ENCODE data around the gene KDM4F. TPM values are rescaled to one million over a fixed set of nuclear protein-coding genes. Genes with fewer than 3 reads are reported as not detected.

Gene KDM4F
- total RNA-seq, 1 experiment from 2014 or later = not detected

- H3K4me1 Mint-ChIP-seq (ENCODE audit: insufficient read depth, unreplicated experiment) = peaks cover 15% of the 10 kb centered on the region
- no peaks in the 10 kb centered on the region for H3K27me3 Mint-ChIP-seq (ENCODE audit: insufficient read depth, unreplicated experiment)
- no TSS peak for BruUV-seq (replicated peaks)
- peak overlapping the region; percentile 95 for H3K27ac Mint-ChIP-seq (ENCODE audit: low read depth, unreplicated experiment)
- TF ChIP-seq CTCF (IDR thresholded peaks at IDR 0.05; ENCODE audit: unreplicated experiment) = peak; percentile 50
- intact Hi-C loops (cut with micrococcal nuclease) = loop anchor here (1.0 to 5.0 kb wide), 6 partner anchors 65 to 698 kb away; partner anchors contain the start of genes CWC15, KDM4D and SESN3
- ChIA-PET POLR2A (interaction anchor here (0.5 to 13.0 kb wide), 44 partner anchors 9 to 1327 kb away, joined by 3 to 242 read pairs (median 6); partner anchors contain the start of genes AMOTL1, CCDC82, CEP57 and CWC15), CTCF (interaction anchor here (0.6 to 5.9 kb wide), 34 partner anchors 9 to 1890 kb away, joined by 3 to 60 read pairs (median 4); partner anchors contain the start of genes CWC15, ENDOD1 and KDM4D)
- DNase-seq (ENCODE audit: unreplicated experiment) = peak; percentile 67
- H3K4me3 Mint-ChIP-seq (ENCODE audit: unreplicated experiment) = peak overlapping the region; percentile 99
- no peaks in the 10 kb centered on the region for H3K9me3 Mint-ChIP-seq (ENCODE audit: unreplicated experiment)
- peaks cover 19% of the 10 kb centered on the region for H3K36me3 Mint-ChIP-seq (ENCODE audit: insufficient read depth, unreplicated experiment)
These were observed 18.0 kb downstream of the KDM4F start for GRCh38 chr11:95067039-95067840.

DNA sequence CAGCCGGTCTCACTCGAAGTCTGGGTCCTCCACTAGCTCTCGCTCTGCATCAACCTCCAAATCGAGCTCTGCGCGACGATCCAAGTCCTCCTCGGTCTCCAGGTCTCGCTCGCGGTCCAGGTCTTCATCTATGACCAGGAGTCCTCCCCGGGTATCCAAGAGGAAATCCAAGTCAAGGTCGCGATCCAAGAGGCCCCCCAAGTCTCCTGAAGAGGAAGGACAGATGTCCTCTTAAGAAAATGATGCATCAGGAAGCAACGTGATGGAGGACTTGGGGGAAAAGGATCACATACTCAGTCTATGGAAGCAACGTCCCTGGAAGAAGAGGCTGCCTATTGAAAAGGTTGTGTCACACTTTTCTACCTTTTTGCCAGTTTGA lies 18.6 kb downstream of the KDM4F start:
- H3K27ac Mint-ChIP-seq (ENCODE audit: low read depth, unreplicated experiment) = peak overlapping the region; percentile 95
- CTCF ChIA-PET = interaction anchor here (0.6 to 5.9 kb wide), 24 partner anchors 9 to 720 kb away, joined by 3 to 60 read pairs (median 8); partner anchors contain the start of genes CWC15, ENDOD1 and KDM4D
- intact Hi-C loops (cut with micrococcal nuclease) = loop anchor here (1.0 to 5.0 kb wide), 8 partner anchors 21 to 697 kb away; partner anchors contain the start of genes CWC15, ENDOD1, KDM4D and SESN3
- H3K4me1 Mint-ChIP-seq (ENCODE audit: insufficient read depth, unreplicated experiment) = peaks cover 18% of the 10 kb centered on the region
- H3K27me3 Mint-ChIP-seq (ENCODE audit: insufficient read depth, unreplicated experiment) = no peaks in the 10 kb centered on the region
- POLR2A ChIA-PET = interaction anchor here (0.5 to 13.0 kb wide), 40 partner anchors 9 to 1328 kb away, joined by 3 to 242 read pairs (median 7); partner anchors contain the start of genes AMOTL1, CCDC82, CEP57 and CWC15
- H3K9me3 Mint-ChIP-seq (ENCODE audit: unreplicated experiment) = no peaks in the 10 kb centered on the region
- H3K4me3 Mint-ChIP-seq (ENCODE audit: unreplicated experiment) = peak overlapping the region; percentile 99
- peaks cover 19% of the 10 kb centered on the region for H3K36me3 Mint-ChIP-seq (ENCODE audit: insufficient read depth, unreplicated experiment)
- no peak for DNase-seq (ENCODE audit: unreplicated experiment)
- TF ChIP-seq CTCF (IDR thresholded peaks at IDR 0.05; ENCODE audit: unreplicated experiment) = no peak
- no TSS peak for BruUV-seq (replicated peaks)

DNA sequence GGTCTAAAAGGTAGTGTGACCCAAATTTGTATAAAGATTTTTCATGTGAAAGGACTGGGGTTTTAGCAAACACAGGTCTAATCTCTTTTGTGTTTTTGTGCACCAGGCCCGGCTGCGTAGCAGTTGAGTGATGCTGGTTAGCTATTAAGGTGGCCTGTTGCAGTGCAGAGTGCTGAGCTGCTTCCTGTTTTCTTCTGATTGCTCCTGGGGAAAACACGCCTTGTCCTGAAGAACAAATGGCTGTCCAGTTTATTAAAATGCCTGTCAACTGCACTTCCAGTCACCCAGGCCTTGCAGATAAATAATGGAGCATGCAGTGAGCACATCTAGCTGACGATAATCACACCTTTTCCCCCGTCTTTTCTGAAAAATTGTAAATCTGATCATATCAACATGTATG lies 19.3 kb downstream of the KDM4F start:
- Mint-ChIP-seq H3K27me3 (ENCODE audit: insufficient read depth, unreplicated experiment) (no peaks in the 10 kb centered on the region), H3K4me1 (ENCODE audit: insufficient read depth, unreplicated experiment) (peaks cover 23% of the 10 kb centered on the region), H3K36me3 (ENCODE audit: insufficient read depth, unreplicated experiment) (peaks cover 19% of the 10 kb centered on the region), H3K9me3 (ENCODE audit: unreplicated experiment) (no peaks in the 10 kb centered on the region), H3K27ac (ENCODE audit: low read depth, unreplicated experiment) (peak overlapping the region; percentile 95), H3K4me3 (ENCODE audit: unreplicated experiment) (peak overlapping the region; percentile 99)
- ChIA-PET CTCF (interaction anchor here (0.6 to 5.9 kb wide), 14 partner anchors 16 to 690 kb away, joined by 3 to 60 read pairs (median 4); partner anchors contain the start of gene ENDOD1), POLR2A (interaction anchor here (0.6 to 13.0 kb wide), 32 partner anchors 8 to 1329 kb away, joined by 3 to 242 read pairs (median 6); partner anchors contain the start of genes CCDC82, CEP57, CWC15 and ENDOD1)
- intact Hi-C loops (cut with micrococcal nuclease) = loop anchor here (1.0 to 5.0 kb wide), 5 partner anchors 21 to 551 kb away; partner anchors contain the start of genes ENDOD1 and SESN3
- no TSS peak for BruUV-seq (replicated peaks)
- DNase-seq (ENCODE audit: unreplicated experiment) = peak; percentile 96
- TF ChIP-seq CTCF (IDR thresholded peaks at IDR 0.05; ENCODE audit: unreplicated experiment) = no peak

- CTCF ChIA-PET = interaction anchor here (0.6 to 5.9 kb wide), 19 partner anchors 10 to 719 kb away, joined by 3 to 60 read pairs (median 5); partner anchors contain the start of genes CEP57, ENDOD1 and FAM76B
- Mint-ChIP-seq H3K27ac (ENCODE audit: low read depth, unreplicated experiment) (no peak overlapping the region), H3K36me3 (ENCODE audit: insufficient read depth, unreplicated experiment) (peaks cover 30% of the 10 kb centered on the region), H3K27me3 (ENCODE audit: insufficient read depth, unreplicated experiment) (no peaks in the 10 kb centered on the region), H3K4me3 (ENCODE audit: unreplicated experiment) (no peak overlapping the region), H3K4me1 (ENCODE audit: insufficient read depth, unreplicated experiment) (peaks cover 38% of the 10 kb centered on the region), H3K9me3 (ENCODE audit: unreplicated experiment) (no peaks in the 10 kb centered on the region)
- TF ChIP-seq CTCF (IDR thresholded peaks at IDR 0.05; ENCODE audit: unreplicated experiment) = no peak
- BruUV-seq (replicated peaks) = no TSS peak
- no peak for DNase-seq (ENCODE audit: unreplicated experiment)
- POLR2A ChIA-PET = interaction anchor here (1.8 to 13.0 kb wide), 9 partner anchors 14 to 720 kb away, joined by 6 to 242 read pairs (median 41); partner anchors contain the start of genes CEP57, ENDOD1 and FAM76B
- intact Hi-C loops (cut with micrococcal nuclease) = no loop called here
These were observed 21.2 kb downstream of the KDM4F start for GRCh38 chr11:95070471-95070870.

Data from MCF 10A (cell line).